Measurements from ENCODE around the gene KRT6A. TPM values are rescaled to one million over a fixed set of nuclear protein-coding genes. Genes with fewer than 3 reads are reported as not detected.

The KRT6A gene
- polyA plus RNA-seq, 4 donors = 0.13 to 6.7 (median 3.2) TPM; not detected in 1

DNA sequence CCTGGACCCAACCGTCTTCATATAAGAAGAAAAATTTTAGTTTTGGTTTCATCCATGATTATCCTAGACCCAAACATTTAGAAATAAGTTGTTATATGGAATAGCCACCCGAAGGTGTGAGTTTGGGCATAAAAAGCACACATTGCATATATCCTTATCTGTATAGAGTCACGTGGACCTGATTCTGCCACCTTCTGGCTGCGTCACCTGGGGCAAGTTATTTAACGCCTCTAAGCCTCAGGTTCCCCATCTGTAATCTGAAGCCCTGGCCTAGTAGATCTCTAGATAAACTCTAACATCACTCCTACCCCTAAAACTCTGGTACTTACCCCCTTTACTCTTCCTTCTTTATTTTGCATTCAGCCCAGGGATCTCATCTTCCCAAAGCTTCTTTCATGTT, 41.4 kb upstream of the KRT6A start:
- no peak overlapping the region for H3K4me3 ChIP-seq (ENCODE audit: low read depth in 1 of 3, low read length in 3 of 3)

GRCh38 chr12:52533686-52534470, 40.8 kb upstream of the KRT6A start:
- Histone ChIP-seq H3K4me1 (ENCODE audit: control insufficient read depth in 3 of 3, insufficient read depth in 2 of 3, low read depth in 1 of 3, low read length in 2 of 3) (no peaks in the 10 kb centered on the region), H3K36me3 (ENCODE audit: control insufficient read depth in 3 of 3, insufficient read depth in 2 of 3, low read depth in 1 of 3, low read length in 3 of 3) (no peaks in the 10 kb centered on the region), H3K27ac (ENCODE audit: low read depth in 1 of 3, low read length in 2 of 3) (no peak overlapping the region), H3K9me3 (ENCODE audit: control insufficient read depth in 2 of 2, insufficient read depth in 1 of 2, low read depth in 1 of 2, low read length in 1 of 2) (no peaks in the 10 kb centered on the region), H3K4me3 (ENCODE audit: low read depth in 1 of 3, low read length in 3 of 3) (no peak overlapping the region), H3K27me3 (ENCODE audit: control insufficient read depth in 3 of 3, insufficient read depth in 3 of 3, low read length in 3 of 3) (peaks cover 0 to 2% (median 0%) of the 10 kb centered on the region in 3 donors)
- WGBS, 3 donors = 73 to 82% (median 76%) methylated on average over 10 of the region's 10 CpGs
- FAIRE-seq = no peak
- DNase-seq = no peak

More for the DNA sequence above, 41.4 kb upstream of the KRT6A start:
- 36 to 83% (median 57%) methylated on average over 5 of the region's 5 CpGs for WGBS, 3 donors
- DNase-seq (peak in 1 of 2 donors; percentile 19), FAIRE-seq (no peak)
- no peaks in the 10 kb centered on the region for H3K36me3 ChIP-seq (ENCODE audit: control insufficient read depth in 3 of 3, insufficient read depth in 2 of 3, low read depth in 1 of 3, low read length in 3 of 3)
- no peak overlapping the region for H3K27ac ChIP-seq (ENCODE audit: low read depth in 1 of 3, low read length in 2 of 3)
- H3K9me3 ChIP-seq (ENCODE audit: control insufficient read depth in 2 of 2, insufficient read depth in 1 of 2, low read depth in 1 of 2, low read length in 1 of 2) = no peaks in the 10 kb centered on the region
- H3K27me3 ChIP-seq (ENCODE audit: control insufficient read depth in 3 of 3, insufficient read depth in 3 of 3, low read length in 3 of 3) = peaks cover 0 to 2% (median 0%) of the 10 kb centered on the region in 3 donors
- H3K4me1 ChIP-seq (ENCODE audit: control insufficient read depth in 3 of 3, insufficient read depth in 2 of 3, low read depth in 1 of 3, low read length in 2 of 3) = no peaks in the 10 kb centered on the region

DNA sequence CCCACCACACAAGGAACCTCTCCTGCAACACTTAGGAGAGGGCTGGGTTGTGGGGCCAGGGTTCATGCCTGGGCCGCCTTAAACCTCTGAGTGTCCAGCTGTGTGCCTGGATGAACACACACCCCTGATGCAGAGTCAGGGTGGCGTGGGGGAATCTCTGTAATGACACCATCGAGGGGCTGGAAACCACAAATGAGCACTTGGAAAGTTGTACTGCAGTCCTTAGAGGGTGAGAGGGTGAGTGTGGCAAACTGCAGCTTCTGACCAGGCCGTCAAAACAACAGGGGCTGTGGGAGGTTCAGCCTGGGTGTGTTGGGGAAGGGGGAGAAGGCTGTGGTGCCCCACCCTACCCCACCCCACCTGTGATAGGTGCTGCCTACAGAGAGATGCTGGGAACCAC, 39.6 kb upstream of the KRT6A start:
- WGBS, 3 donors = 59 to 69% (median 64%) methylated on average over 4 of the region's 4 CpGs
- FAIRE-seq (no peak), DNase-seq (no peak)
- Histone ChIP-seq H3K4me1 (ENCODE audit: control insufficient read depth in 3 of 3, insufficient read depth in 2 of 3, low read depth in 1 of 3, low read length in 2 of 3) (no peaks in the 10 kb centered on the region), H3K4me3 (ENCODE audit: low read depth in 1 of 3, low read length in 3 of 3) (no peak overlapping the region), H3K27ac (ENCODE audit: low read depth in 1 of 3, low read length in 2 of 3) (no peak overlapping the region), H3K27me3 (ENCODE audit: control insufficient read depth in 3 of 3, insufficient read depth in 3 of 3, low read length in 3 of 3) (peaks cover 0 to 2% (median 0%) of the 10 kb centered on the region in 3 donors), H3K36me3 (ENCODE audit: control insufficient read depth in 3 of 3, insufficient read depth in 2 of 3, low read depth in 1 of 3, low read length in 3 of 3) (no peaks in the 10 kb centered on the region), H3K9me3 (ENCODE audit: control insufficient read depth in 2 of 2, insufficient read depth in 1 of 2, low read depth in 1 of 2, low read length in 1 of 2) (no peaks in the 10 kb centered on the region)

- DNase-seq = no peak
- Histone ChIP-seq H3K4me3 (ENCODE audit: low read depth in 1 of 3, low read length in 3 of 3) (no peak overlapping the region), H3K4me1 (ENCODE audit: control insufficient read depth in 3 of 3, insufficient read depth in 2 of 3, low read depth in 1 of 3, low read length in 2 of 3) (no peaks in the 10 kb centered on the region), H3K27me3 (ENCODE audit: control insufficient read depth in 3 of 3, insufficient read depth in 3 of 3, low read length in 3 of 3) (no peaks in the 10 kb centered on the region), H3K27ac (ENCODE audit: low read depth in 1 of 3, low read length in 2 of 3) (no peak overlapping the region), H3K9me3 (ENCODE audit: control insufficient read depth in 2 of 2, insufficient read depth in 1 of 2, low read depth in 1 of 2, low read length in 1 of 2) (no peaks in the 10 kb centered on the region), H3K36me3 (ENCODE audit: control insufficient read depth in 3 of 3, insufficient read depth in 2 of 3, low read depth in 1 of 3, low read length in 3 of 3) (no peaks in the 10 kb centered on the region)
- WGBS, 3 donors = 66 to 75% (median 72%) methylated on average over 18 of the region's 18 CpGs
- no peak for FAIRE-seq
Measured at GRCh38 chr12:52531566-52532300, 38.7 kb upstream of the KRT6A start.

- Histone ChIP-seq H3K36me3 (ENCODE audit: control insufficient read depth in 3 of 3, insufficient read depth in 2 of 3, low read depth in 1 of 3, low read length in 3 of 3) (no peaks in the 10 kb centered on the region), H3K27me3 (ENCODE audit: control insufficient read depth in 3 of 3, insufficient read depth in 3 of 3, low read length in 3 of 3) (no peaks in the 10 kb centered on the region), H3K9me3 (ENCODE audit: control insufficient read depth in 2 of 2, insufficient read depth in 1 of 2, low read depth in 1 of 2, low read length in 1 of 2) (no peaks in the 10 kb centered on the region), H3K27ac (ENCODE audit: low read depth in 1 of 3, low read length in 2 of 3) (no peak overlapping the region), H3K4me1 (ENCODE audit: control insufficient read depth in 3 of 3, insufficient read depth in 2 of 3, low read depth in 1 of 3, low read length in 2 of 3) (no peaks in the 10 kb centered on the region), H3K4me3 (ENCODE audit: low read depth in 1 of 3, low read length in 3 of 3) (no peak overlapping the region)
- no peak for DNase-seq
- WGBS, 3 donors = 77 to 93% (median 83%) methylated on average over 2 of the region's 2 CpGs
- FAIRE-seq = no peak
Measured at GRCh38 chr12:52530905-52531304, 37.8 kb upstream of the KRT6A start.

DNA sequence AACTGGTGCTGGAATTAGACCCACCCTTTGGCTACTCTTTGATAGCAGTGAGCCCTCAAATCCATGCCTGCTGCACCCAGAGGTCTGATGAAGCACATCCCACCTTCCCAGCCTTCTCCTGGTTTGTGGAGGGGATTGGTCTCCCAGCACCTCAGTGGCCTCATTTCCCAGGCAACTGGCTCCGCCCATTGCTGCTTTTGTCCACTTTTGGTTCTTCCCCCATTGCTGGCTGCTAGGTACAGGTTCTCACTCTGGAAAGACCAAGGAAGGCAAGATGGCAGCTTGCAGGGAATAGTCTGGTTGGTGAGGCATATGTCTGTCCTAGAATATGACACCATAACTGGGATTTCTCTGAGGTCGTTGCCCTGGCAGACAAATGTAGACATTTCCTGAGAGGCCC, 37.3 kb upstream of the KRT6A start:
- no peaks in the 10 kb centered on the region for H3K36me3 ChIP-seq (ENCODE audit: control insufficient read depth in 3 of 3, insufficient read depth in 2 of 3, low read depth in 1 of 3, low read length in 3 of 3)
- DNase-seq (no peak), FAIRE-seq (no peak)
- H3K4me1 ChIP-seq (ENCODE audit: control insufficient read depth in 3 of 3, insufficient read depth in 2 of 3, low read depth in 1 of 3, low read length in 2 of 3) = no peaks in the 10 kb centered on the region
- no peaks in the 10 kb centered on the region for H3K27me3 ChIP-seq (ENCODE audit: control insufficient read depth in 3 of 3, insufficient read depth in 3 of 3, low read length in 3 of 3)
- no peak overlapping the region for H3K27ac ChIP-seq (ENCODE audit: low read depth in 1 of 3, low read length in 2 of 3)
- 67 to 75% (median 69%) methylated on average over 2 of the region's 2 CpGs for WGBS, 3 donors
- H3K9me3 ChIP-seq (ENCODE audit: control insufficient read depth in 2 of 2, insufficient read depth in 1 of 2, low read depth in 1 of 2, low read length in 1 of 2) = no peaks in the 10 kb centered on the region
- H3K4me3 ChIP-seq (ENCODE audit: low read depth in 1 of 3, low read length in 3 of 3) = no peak overlapping the region

DNA sequence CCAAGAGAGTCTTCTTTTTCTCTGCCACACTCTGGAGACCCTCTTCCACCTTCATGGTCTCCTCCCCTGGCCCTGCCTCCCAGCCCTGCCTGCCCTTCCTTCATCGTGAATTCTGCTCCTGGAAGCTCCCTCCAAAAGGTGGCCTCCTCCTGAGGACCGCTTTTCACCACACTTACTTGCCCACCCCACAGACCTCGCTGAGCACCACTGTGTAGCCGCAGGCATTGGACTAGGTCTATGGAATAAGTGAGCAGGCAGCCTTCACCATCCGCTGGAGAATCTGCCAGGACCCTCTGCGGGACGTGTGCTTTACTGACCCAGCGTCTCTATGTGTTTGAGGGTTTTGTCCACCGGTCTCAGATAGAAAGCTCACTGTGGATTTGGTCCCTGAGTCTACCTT, 36.8 kb upstream of the KRT6A start:
- WGBS, 3 donors = 93 to 97% (median 96%) methylated on average over 9 of the region's 9 CpGs
- Histone ChIP-seq H3K4me3 (ENCODE audit: low read depth in 1 of 3, low read length in 3 of 3) (no peak overlapping the region), H3K27me3 (ENCODE audit: control insufficient read depth in 3 of 3, insufficient read depth in 3 of 3, low read length in 3 of 3) (no peaks in the 10 kb centered on the region), H3K4me1 (ENCODE audit: control insufficient read depth in 3 of 3, insufficient read depth in 2 of 3, low read depth in 1 of 3, low read length in 2 of 3) (no peaks in the 10 kb centered on the region), H3K27ac (ENCODE audit: low read depth in 1 of 3, low read length in 2 of 3) (no peak overlapping the region), H3K36me3 (ENCODE audit: control insufficient read depth in 3 of 3, insufficient read depth in 2 of 3, low read depth in 1 of 3, low read length in 3 of 3) (no peaks in the 10 kb centered on the region), H3K9me3 (ENCODE audit: control insufficient read depth in 2 of 2, insufficient read depth in 1 of 2, low read depth in 1 of 2, low read length in 1 of 2) (no peaks in the 10 kb centered on the region)
- no peak for DNase-seq
- FAIRE-seq = no peak

DNA sequence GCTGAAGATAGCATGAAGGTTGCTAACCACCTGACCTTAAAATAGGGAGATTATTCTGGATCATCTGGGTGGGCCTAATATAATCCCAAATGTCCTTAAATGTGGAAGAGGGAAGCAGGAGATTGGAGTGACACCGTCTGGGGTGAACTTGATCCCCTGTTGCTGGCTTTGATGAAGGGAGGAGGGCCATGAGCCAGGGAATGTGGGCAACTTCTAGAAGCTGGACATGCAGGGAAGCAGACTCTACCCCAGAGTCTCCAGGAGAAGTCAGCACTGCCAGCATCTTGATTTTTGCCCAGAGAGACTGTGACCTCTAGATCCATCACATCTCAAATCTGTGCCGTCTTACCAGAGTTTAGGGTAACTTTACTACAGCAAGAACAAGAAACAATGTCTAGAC, 36.4 kb upstream of the KRT6A start:
- H3K9me3 ChIP-seq (ENCODE audit: control insufficient read depth in 2 of 2, insufficient read depth in 1 of 2, low read depth in 1 of 2, low read length in 1 of 2) = no peaks in the 10 kb centered on the region
- no peaks in the 10 kb centered on the region for H3K36me3 ChIP-seq (ENCODE audit: control insufficient read depth in 3 of 3, insufficient read depth in 2 of 3, low read depth in 1 of 3, low read length in 3 of 3)
- FAIRE-seq = no peak
- H3K27ac ChIP-seq (ENCODE audit: low read depth in 1 of 3, low read length in 2 of 3) = no peak overlapping the region
- no peaks in the 10 kb centered on the region for H3K27me3 ChIP-seq (ENCODE audit: control insufficient read depth in 3 of 3, insufficient read depth in 3 of 3, low read length in 3 of 3)
- no peak overlapping the region for H3K4me3 ChIP-seq (ENCODE audit: low read depth in 1 of 3, low read length in 3 of 3)
- no peaks in the 10 kb centered on the region for H3K4me1 ChIP-seq (ENCODE audit: control insufficient read depth in 3 of 3, insufficient read depth in 2 of 3, low read depth in 1 of 3, low read length in 2 of 3)
- 90 to 95% (median 93%) methylated on average over 2 of the region's 2 CpGs for WGBS, 3 donors
- no peak for DNase-seq

All from small intestine (tissue), 7 donors.